Epidermal melanocyte (primary cell): ENCODE results near the gene MEIS1.
A peak's percentile ranks its signal among the peaks of the same experiment; 100 is the strongest.

Source experiments
- DNase-seq: peaks from one replicate; pipeline ENCODE4 v3.0.0; 2011; ENCODE audit warnings: low spot score; ENCODE audit not compliant: insufficient read length

MEIS1 gene

GRCh38 chr2:66431846-66432587 lies 2.9 kb upstream of the MEIS1 start:
- no peak for DNase-seq

GRCh38 chr2:66432801-66433694 lies 1.9 kb upstream of the MEIS1 start:
- DNase-seq, result peak; percentile 95

GRCh38 chr2:66433695-66433944 lies 1.3 kb upstream of the MEIS1 start:
- no peak for DNase-seq

GRCh38 chr2:66433945-66434678 lies 813 bp upstream of the MEIS1 start:
- DNase-seq, result no peak

- DNase-seq, result no peak
Measured at GRCh38 chr2:66435549-66435875, 587 bp downstream of the MEIS1 start.

GRCh38 chr2:66435963-66436362 lies 1.0 kb downstream of the MEIS1 start:
- DNase-seq, result no peak

GRCh38 chr2:66436581-66437001 lies 1.7 kb downstream of the MEIS1 start:
- DNase-seq, result no peak

- no peak for DNase-seq
Measured at GRCh38 chr2:66437109-66437690, 2.3 kb downstream of the MEIS1 start.

- no peak for DNase-seq
Measured at GRCh38 chr2:66437691-66438497, 3.0 kb downstream of the MEIS1 start.

GRCh38 chr2:66438498-66438833 lies 3.5 kb downstream of the MEIS1 start:
- DNase-seq, result no peak

- DNase-seq, result no peak
Measured at GRCh38 chr2:66438891-66439811, 4.2 kb downstream of the MEIS1 start.

- no peak for DNase-seq
Measured at GRCh38 chr2:66439812-66440542, 5.1 kb downstream of the MEIS1 start.

GRCh38 chr2:66440708-66441497 lies 6.0 kb downstream of the MEIS1 start:
- no peak for DNase-seq

- DNase-seq, result no peak
Measured at GRCh38 chr2:66441581-66442320, 6.8 kb downstream of the MEIS1 start.

GRCh38 chr2:66442516-66443185 lies 7.7 kb downstream of the MEIS1 start:
- no peak for DNase-seq

- DNase-seq, result no peak
Measured at GRCh38 chr2:66443186-66443978, 8.5 kb downstream of the MEIS1 start.
